IMR-90 (cell line): ENCODE measurements around the gene MDM4.

Experiments
- CEBPB ChIP-seq: IDR thresholded peaks from 2 replicates; pipeline ENCODE4 v1.6.1; 2012; ENCODE audit warnings: low read depth, low read length, improper control_type of control experiment
- CTCF ChIP-seq: conservative IDR thresholded peaks from 2 replicates; pipeline ENCODE4 v1.5.1; 2012; ENCODE audit warnings: mild to moderate bottlenecking, low read depth, low read length, improper control_type of control experiment
- MXI1 ChIP-seq: IDR thresholded peaks from 2 replicates; pipeline ENCODE4 v1.6.1; 2012; ENCODE audit warnings: low read depth, mild to moderate bottlenecking, low read length, moderate library complexity, borderline replicate concordance
- POLR2A ChIP-seq: IDR thresholded peaks from 2 replicates; pipeline ENCODE4 v1.6.1; 2012; ENCODE audit warnings: mild to moderate bottlenecking, low read depth, low read length
- SMC3 ChIP-seq: fragments of 150-350 bp; IDR thresholded peaks from 2 replicates; pipeline ENCODE4 v1.6.1; 2016; ENCODE audit warnings: low read depth, mild to moderate bottlenecking, antibody characterized with exemption, low read length, moderate library complexity

DNA sequence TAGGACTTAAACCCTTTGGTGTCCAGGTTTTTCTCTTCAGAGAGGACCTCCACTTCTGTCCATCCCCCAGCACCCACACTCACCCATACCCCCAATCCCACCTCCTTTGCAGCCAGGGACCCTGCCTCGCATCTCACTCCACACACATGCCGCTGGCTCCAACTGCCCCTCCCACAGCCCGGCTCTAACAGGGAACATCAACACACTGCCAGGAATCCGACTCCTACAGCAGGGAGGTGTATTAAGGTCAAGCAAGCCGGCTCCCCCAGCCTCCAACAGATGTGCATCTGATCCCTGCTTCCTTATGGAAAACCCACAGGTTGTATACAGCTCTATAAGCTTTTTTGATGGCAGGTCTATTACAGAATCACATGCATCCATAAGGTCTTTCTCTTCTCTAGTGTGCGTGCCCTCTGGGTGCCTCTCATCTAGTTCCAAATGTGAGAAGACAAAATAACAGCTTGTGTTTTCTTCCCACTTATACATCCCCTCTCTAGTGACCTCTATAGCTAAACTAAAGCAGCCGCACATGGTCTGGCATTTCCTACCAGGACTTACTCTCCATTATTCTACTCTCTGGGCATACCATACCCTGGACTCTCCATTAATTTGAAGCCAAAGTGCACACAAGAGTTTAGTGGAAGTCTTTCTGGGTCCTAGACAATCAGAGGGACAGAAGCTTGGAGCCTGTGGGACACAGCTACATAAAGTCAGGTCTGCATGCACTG lies 37.9 kb upstream of the MDM4 start:
- no peak for TF ChIP-seq SMC3
- TF ChIP-seq CTCF = no peak
- no peak for TF ChIP-seq POLR2A
- TF ChIP-seq CEBPB = no peak
- TF ChIP-seq MXI1 = no peak
